Measurements from ENCODE around the gene ADI1. TPM values are rescaled to one million over a fixed set of nuclear protein-coding genes. Genes with fewer than 3 reads are reported as not detected.
"Not testable (repeated sequence)": the region's sequence is repeated elsewhere in the genome, so short reads cannot be mapped to it uniquely, and the experiment has no call there.

Gene ADI1
- total RNA-seq, 2 experiments from 2014 or later = 28.4 to 30.2 TPM

GRCh38 chr2:3500326-3500899, 18.9 kb downstream of the ADI1 start:
- TF ChIP-seq CTCF (IDR thresholded peaks at IDR 0.05) = no peak
- Histone ChIP-seq H3K27ac (ENCODE audit: low read depth in 1 of 2, low read length in 2 of 2) (no peak overlapping the region), H3K27me3 (ENCODE audit: control insufficient read depth in 1 of 2, insufficient read depth in 2 of 2, low read length in 2 of 2) (no peaks in the 10 kb centered on the region), H3K4me1 (ENCODE audit: insufficient read depth, low read length) (no peaks in the 10 kb centered on the region), H3K36me3 (ENCODE audit: insufficient read depth, low read length) (peaks cover 48% of the 10 kb centered on the region), H3K9me3 (ENCODE audit: control insufficient read depth in 1 of 2, insufficient read depth in 1 of 2, low read length in 2 of 2) (no peaks in the 10 kb centered on the region), H3K4me3 (ENCODE audit: low read length) (no peak overlapping the region)
- intact Hi-C loops (cut with DNase I, micrococcal nuclease) = no loop called here
- Mint-ChIP-seq H3K4me3 (no peak overlapping the region), H3K27me3 (no peaks in the 10 kb centered on the region), H3K36me3 (ENCODE audit: low read depth) (peaks cover 90% of the 10 kb centered on the region), H3K9me3 (no peaks in the 10 kb centered on the region), H3K4me1 (ENCODE audit: low read depth) (peaks cover 7% of the 10 kb centered on the region), H3K27ac (no peak overlapping the region)
- ChIA-PET CTCF (no interaction called here), POLR2A (no interaction called here)
- DNase-seq = no peak
- ATAC-seq (ENCODE audit: poor library complexity) = no peak

GRCh38 chr2:3498783-3499394, 20.4 kb downstream of the ADI1 start:
- Mint-ChIP-seq H3K36me3 (ENCODE audit: low read depth) (peaks cover 80% of the 10 kb centered on the region), H3K4me1 (ENCODE audit: low read depth) (no peaks in the 10 kb centered on the region), H3K9me3 (no peaks in the 10 kb centered on the region), H3K27me3 (no peaks in the 10 kb centered on the region), H3K27ac (no peak overlapping the region), H3K4me3 (no peak overlapping the region)
- DNase-seq = no peak
- ChIA-PET POLR2A (no interaction called here), CTCF (no interaction called here)
- Histone ChIP-seq H3K4me3 (ENCODE audit: low read length) (no peak overlapping the region), H3K36me3 (ENCODE audit: insufficient read depth, low read length) (peaks cover 40% of the 10 kb centered on the region), H3K27me3 (ENCODE audit: control insufficient read depth in 1 of 2, insufficient read depth in 2 of 2, low read length in 2 of 2) (no peaks in the 10 kb centered on the region), H3K4me1 (ENCODE audit: insufficient read depth, low read length) (no peaks in the 10 kb centered on the region), H3K9me3 (ENCODE audit: control insufficient read depth in 1 of 2, insufficient read depth in 1 of 2, low read length in 2 of 2) (no peaks in the 10 kb centered on the region), H3K27ac (ENCODE audit: low read depth in 1 of 2, low read length in 2 of 2) (no peak overlapping the region)
- ATAC-seq (ENCODE audit: poor library complexity) = no peak
- TF ChIP-seq CTCF (IDR thresholded peaks at IDR 0.05) = no peak
- intact Hi-C loops (cut with DNase I, micrococcal nuclease) = no loop called here

DNA sequence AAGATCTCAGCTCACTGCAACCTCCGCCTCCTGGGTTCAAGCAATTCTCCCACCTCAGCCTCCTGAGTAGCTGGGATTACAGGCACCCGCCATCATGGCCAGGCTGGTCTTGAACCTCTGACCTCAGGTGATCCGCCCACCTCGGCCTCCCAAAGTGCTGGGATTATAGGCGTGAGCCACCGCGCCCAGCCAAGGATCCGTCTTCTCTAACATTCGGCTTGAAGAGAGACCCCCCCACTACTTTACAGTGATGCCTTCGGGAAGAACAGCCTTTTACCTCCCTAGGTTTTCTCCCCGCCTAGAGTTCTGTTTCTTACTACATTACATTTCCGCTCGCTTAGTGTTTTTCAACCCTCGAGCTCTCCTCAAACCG, 22.6 kb downstream of the ADI1 start:
- H3K4me3 Mint-ChIP-seq; DNase-seq; H3K4me1 Mint-ChIP-seq (ENCODE audit: low read depth); ATAC-seq (ENCODE audit: poor library complexity); H3K4me1 ChIP-seq (ENCODE audit: insufficient read depth, low read length); intact Hi-C loops (cut with DNase I, micrococcal nuclease); H3K27ac Mint-ChIP-seq; H3K4me3 ChIP-seq (ENCODE audit: low read length); H3K9me3 Mint-ChIP-seq; H3K27me3 Mint-ChIP-seq; POLR2A ChIA-PET; H3K27ac ChIP-seq (ENCODE audit: low read depth in 1 of 2, low read length in 2 of 2); H3K27me3 ChIP-seq (ENCODE audit: control insufficient read depth in 1 of 2, insufficient read depth in 2 of 2, low read length in 2 of 2); CTCF ChIA-PET; H3K9me3 ChIP-seq (ENCODE audit: control insufficient read depth in 1 of 2, insufficient read depth in 1 of 2, low read length in 2 of 2): not testable (repeated sequence)
- peaks cover 40% of the 10 kb centered on the region for H3K36me3 ChIP-seq (ENCODE audit: insufficient read depth, low read length)
- H3K36me3 Mint-ChIP-seq (ENCODE audit: low read depth) = peaks cover 60% of the 10 kb centered on the region

Measured in CD4-positive, alpha-beta T cell (primary cell).